AG04450 (cell line): ENCODE measurements around the gene SPRYD4. TPM values are rescaled to one million over a fixed set of nuclear protein-coding genes. Genes with fewer than 3 reads are reported as not detected.

Experiments used
- CTCF ChIA-PET: fragments of 300-600, 350-600 bp; formaldehyde crosslinking; extraction: SDS; loops from one replicate; lab custom pipeline; 2022; ENCODE audit warnings: antibody characterized with exemption, inconsistent platforms; lab: Charles Lee
- POLR2A ChIA-PET: fragments of 350-600 bp; formaldehyde crosslinking; extraction: SDS; loops from one replicate; lab custom pipeline; 2021; ENCODE audit warnings: antibody characterized with exemption, inconsistent platforms; lab: Yijun Ruan, JAX
- DNase-seq: peaks from one replicate; pipeline ENCODE4 v3.0.0-alpha.2; 2011; ENCODE audit warnings: low read depth, low spot score
- H3K27ac ChIP-seq: one replicate; pipeline ENCODE4 v1.5.1; 2012; ENCODE audit warnings: low read depth, low read length, control low read depth
- H3K27me3 ChIP-seq: one replicate; pipeline ENCODE4 v1.6.0; 2012; ENCODE audit warnings: low read length; ENCODE audit not compliant: control insufficient read depth, insufficient read depth
- H3K4me3 ChIP-seq: 2 replicates; pipeline ENCODE4 v1.5.1; 2011; ENCODE audit warnings: mild to moderate bottlenecking, low read depth, low read length, control low read depth
- H3K9me3 ChIP-seq: 2 replicates; pipeline ENCODE4 v1.5.1; 2012; ENCODE audit warnings: low read length; ENCODE audit not compliant: control insufficient read depth, insufficient read depth
- CTCF ChIP-seq: IDR thresholded peaks from 2 replicates; pipeline ENCODE4 v1.5.1; 2011; ENCODE audit warnings: low read depth, low read length, control low read depth, inconsistent platforms
- polyA plus RNA-seq: library from polyadenylated mRNA; depleted of rRNA; stranded (reverse); fragments of >200 nt; gene quantifications from 2 replicates; pipeline ENCODE4 v1.2.3, GENCODE V29; 2011

The SPRYD4 gene
- polyA plus RNA-seq, 1 experiment, result 2.0 TPM

- DNase-seq, result no peak
- Histone ChIP-seq H3K9me3 (no peaks in the 10 kb centered on the region), H3K27ac (no peak overlapping the region), H3K27me3 (no peaks in the 10 kb centered on the region), H3K4me3 (no peak overlapping the region)
- POLR2A ChIA-PET, result interaction anchor here (0.6 kb wide), 1 partner anchor 266 kb away, joined by 3 read pairs; no protein-coding TSS in a partner anchor
- CTCF ChIA-PET, result interaction anchor here (0.6 to 1.3 kb wide), 7 partner anchors 24 to 272 kb away, joined by 3 to 4 read pairs (median 3); partner anchors contain the start of genes CNPY2, SMARCC2 and STAT2
- no peak for TF ChIP-seq CTCF
Measured at GRCh38 chr12:56461235-56462159, 6.9 kb upstream of the SPRYD4 start.

- Histone ChIP-seq H3K27ac (no peak overlapping the region), H3K9me3 (no peaks in the 10 kb centered on the region), H3K4me3 (no peak overlapping the region), H3K27me3 (no peaks in the 10 kb centered on the region)
- ChIA-PET CTCF (interaction anchor here (0.7 to 2.6 kb wide), 3 partner anchors 33 to 273 kb away, joined by 3 to 12 read pairs (median 3); partner anchors contain the start of genes SMARCC2 and STAT2), POLR2A (no interaction called here)
- TF ChIP-seq CTCF, result no peak
- DNase-seq, result no peak
Measured at GRCh38 chr12:56462565-56462964, 5.8 kb upstream of the SPRYD4 start.

- no peak for DNase-seq
- Histone ChIP-seq H3K27me3 (no peaks in the 10 kb centered on the region), H3K27ac (no peak overlapping the region), H3K9me3 (no peaks in the 10 kb centered on the region), H3K4me3 (peak overlapping the region; percentile 93)
- POLR2A ChIA-PET, result interaction anchor here (0.6 kb wide), 1 partner anchor 589 kb away, joined by 3 read pairs; no protein-coding TSS in a partner anchor
- CTCF ChIA-PET, result interaction anchor here (1.2 kb wide), 1 partner anchor 167 kb away, joined by 4 read pairs; no protein-coding TSS in a partner anchor
- TF ChIP-seq CTCF, result no peak
Measured at GRCh38 chr12:56469007-56469930, 891 bp downstream of the SPRYD4 start.

GRCh38 chr12:56474389-56474788 lies 6.0 kb downstream of the SPRYD4 start:
- TF ChIP-seq CTCF, result no peak
- ChIA-PET POLR2A (no interaction called here), CTCF (interaction anchor here (2.7 kb wide), 1 partner anchor 10 kb away, joined by 15 read pairs; no protein-coding TSS in a partner anchor)

More at GRCh38 chr12:56474389-56474788, 6.0 kb downstream of the SPRYD4 start:
- Histone ChIP-seq H3K27me3 (no peaks in the 10 kb centered on the region), H3K4me3 (no peak overlapping the region), H3K27ac (no peak overlapping the region), H3K9me3 (no peaks in the 10 kb centered on the region)
- DNase-seq, result no peak
